HG03196 (cell line): ENCODE results near the gene GCSH.

ENCODE experiments used
- ATAC-seq: cut with Tn5 transposase; IDR thresholded peaks from one replicate; pipeline ENCODE4 v1.9.1; 2021; ENCODE audit not compliant: unreplicated experiment

GCSH gene

DNA sequence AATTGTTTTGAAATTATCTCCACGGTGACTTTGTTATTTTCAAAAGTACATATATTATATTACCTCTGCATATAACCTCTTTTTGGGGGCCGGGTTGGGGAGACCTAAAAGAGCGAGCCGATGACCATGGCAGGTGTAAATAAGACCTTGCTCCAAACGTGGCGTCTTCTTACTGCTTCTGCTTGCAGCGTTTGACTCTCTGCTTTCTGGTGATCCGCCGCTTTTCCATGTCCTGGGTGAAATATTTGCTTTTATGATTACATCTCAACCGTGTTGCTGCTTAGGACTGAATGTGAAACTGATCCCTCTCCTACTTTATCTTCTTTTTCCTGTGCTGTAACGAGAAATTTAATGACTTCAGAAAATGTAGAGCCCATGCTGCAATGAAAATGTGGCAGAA, 42.4 kb downstream of the GCSH start:
- no peak for ATAC-seq

DNA sequence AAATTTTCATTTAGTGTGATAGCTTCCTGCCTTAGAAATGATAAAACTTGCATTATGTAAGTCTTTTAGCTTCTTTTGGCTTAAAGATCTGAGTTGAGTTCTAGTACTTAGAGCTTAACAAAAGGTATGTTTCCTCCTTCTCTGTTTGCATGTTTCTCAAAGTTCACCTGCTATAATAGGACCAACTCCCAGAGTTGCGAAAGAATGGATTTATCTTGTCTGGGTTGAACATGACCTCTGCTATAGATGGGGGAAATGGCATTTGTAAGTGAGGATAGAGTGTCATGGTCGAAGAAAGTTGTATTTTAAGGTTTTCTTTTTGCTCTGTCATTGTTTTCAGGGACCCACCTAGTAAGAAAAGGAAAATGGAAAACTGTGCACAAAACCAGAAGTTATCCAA, 53.4 kb downstream of the GCSH start:
- no peak for ATAC-seq

DNA sequence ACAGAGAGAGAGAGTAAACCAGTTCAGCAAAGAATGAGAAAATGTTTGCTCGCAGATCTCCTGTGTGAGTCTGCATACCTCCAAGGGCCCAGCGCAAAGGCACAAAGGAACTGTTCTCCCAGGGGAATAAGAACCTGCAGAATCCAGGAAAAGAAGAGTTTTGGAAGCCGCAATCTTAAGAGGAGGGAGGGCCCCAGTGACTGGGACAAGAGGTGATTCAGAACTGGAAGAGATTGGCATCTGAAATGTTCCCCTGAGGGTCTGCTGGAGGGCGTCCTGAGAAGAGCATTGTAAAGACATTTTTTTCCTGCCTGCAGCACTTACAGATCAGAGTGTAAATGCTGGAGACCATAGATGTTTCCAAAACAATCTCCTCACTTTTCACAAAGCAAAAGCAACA, 54.5 kb downstream of the GCSH start:
- no peak for ATAC-seq

DNA sequence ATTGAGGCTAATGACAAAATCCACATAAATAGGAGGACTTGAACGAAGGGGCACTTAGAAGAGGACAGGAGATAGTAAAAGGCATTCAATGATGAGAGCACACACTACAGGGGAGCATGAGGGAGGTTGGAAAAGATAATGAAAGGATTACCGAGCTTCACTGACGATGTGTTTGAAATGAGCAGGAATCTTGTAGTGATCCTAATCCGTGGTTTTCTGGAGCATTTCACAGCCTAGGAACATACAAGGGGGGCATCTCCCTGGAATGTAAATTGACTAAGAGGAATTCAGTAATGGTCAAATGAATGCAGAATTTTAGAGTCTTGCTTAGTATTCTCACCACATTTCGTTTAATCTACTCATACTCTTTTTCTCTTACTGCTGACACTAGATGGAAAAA, 55.4 kb downstream of the GCSH start:
- no peak for ATAC-seq

DNA sequence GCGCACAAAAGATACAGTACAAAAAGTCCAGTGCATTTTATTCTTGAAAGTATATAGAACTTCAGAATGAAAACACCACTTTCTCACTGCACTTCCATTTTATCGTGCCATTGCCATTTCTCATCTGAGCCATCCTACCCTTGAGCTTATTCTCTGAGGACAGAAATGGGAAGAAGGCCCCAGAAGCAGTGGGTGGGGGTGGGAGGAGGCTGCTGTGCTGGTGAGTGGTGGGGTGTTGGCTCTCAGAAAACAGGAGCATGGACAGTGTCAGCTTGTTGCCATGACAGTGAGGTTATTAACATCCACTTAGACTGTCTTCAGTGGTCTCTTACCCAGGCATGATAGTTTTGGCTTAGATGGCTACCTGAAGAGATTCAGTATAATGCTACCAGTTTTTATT, 56.1 kb downstream of the GCSH start:
- no peak for ATAC-seq

DNA sequence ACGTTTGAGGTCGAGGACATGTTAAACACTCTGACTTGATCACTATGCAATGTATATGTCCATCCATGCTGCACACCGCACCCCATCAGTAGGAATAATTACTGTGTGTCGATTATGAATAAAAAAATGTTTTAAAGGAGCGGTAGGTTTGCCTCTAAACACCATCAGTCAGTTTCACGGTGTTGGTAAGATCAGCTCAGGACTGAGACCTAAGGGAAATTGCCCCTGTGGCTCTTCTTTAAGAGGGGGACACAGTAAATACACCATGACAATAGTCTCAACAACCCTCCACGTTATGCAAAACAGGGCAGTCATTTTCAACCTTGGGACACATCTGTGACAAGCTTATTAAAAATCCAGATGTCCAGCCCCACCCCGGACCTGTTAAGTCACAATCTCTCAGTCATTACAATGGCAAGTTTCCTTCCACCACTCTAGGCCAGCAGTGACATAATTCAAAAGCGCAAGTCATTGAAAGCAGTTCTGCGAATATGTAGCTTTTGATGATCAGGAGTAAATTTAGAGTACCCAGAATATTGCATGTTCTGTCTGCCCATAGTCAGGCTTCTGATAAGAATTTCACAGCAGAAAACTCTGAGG, 59.3 kb downstream of the GCSH start:
- no peak for ATAC-seq

DNA sequence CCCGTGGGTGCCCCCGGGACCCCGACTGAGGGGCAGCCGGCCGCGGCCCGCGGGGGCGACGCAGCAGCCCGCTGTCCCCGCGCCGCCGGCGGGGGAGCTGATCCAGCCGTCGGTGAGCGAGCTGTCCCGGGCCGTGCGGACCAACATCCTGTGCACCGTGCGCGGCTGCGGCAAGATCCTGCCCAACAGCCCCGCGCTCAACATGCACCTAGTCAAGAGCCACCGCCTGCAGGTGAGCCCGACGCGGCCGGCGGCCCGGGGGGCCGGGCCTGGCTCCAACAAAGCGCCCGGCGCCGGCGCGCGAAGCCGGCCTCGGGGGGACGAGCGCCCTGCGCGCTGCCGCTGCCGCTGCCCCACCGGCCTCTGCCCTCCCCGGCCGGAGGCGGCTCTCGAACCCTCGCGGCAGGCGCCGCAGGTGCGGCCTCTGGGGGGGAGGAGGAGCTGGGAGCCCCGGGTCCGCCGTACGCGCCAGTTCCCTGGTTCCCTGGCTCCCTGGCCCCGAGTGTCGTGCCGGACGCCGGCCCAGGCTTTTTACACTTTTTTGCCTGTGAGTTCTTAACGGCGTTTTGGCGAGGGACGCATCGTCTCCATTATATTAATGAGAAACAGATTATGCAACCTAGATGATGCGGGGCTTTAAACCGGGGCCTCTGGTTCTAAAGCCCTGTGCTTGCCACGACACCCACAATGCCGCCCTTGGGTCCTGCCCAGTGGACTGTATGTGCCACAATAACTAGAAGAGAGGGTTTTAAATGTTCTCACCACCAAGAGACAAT, 60.0 kb downstream of the GCSH start:
- peak; percentile 37 for ATAC-seq

DNA sequence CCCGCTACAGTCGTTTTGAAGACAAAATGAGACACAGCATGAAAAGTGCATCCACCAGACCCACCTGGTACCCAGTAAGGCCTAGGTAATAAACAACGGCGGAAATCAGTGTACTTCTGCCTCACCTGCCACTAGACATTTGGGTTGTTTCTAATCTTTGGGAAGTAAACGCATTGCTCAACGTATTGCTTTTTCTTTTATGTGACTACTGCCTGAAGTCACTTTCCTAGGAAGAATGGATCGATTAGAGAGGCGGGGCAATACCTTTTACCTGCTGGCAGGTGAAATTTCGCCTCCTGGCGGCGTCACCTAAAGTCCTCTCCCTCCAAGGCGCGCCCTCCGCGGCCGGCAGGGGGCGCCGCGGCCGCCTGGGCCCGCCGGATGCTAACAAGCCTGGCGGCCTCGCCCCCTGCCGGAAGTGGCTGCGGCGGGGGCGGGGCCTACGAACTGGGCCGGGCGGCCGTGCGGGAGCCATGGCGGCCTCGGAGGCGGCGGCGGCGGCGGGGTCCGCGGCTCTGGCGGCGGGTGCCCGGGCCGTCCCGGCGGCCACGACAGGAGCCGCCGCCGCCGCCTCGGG, 60.7 kb downstream of the GCSH start, which contains the start of gene ATMIN:
Gene ATMIN, plus strand, starts transcription at position 445 of the 577 bp plus-strand sequence. Its CDS starts 29 bp downstream, at position 474.
- ATAC-seq = peak; percentile 92
